Adrenal gland (tissue), 5 donors: ENCODE measurements around the gene SCARF1.

Experiments used
- POLR2A ChIP-seq, 2 donors: fragments of 450-650 bp; IDR thresholded peaks; one replicate each; pipeline ENCODE4 v1.6.1; 2017; ENCODE audit warnings: antibody characterized with exemption in 2 of 2, mild to moderate bottlenecking in 2 of 2, moderate library complexity in 1 of 2
- TF ChIP-seq, protein P1 (sequence below), 6 experiments: fragments of 450-650 bp in 4 of 6; fragments of 200-600 bp in 2 of 6; sonication (generic) in 1 of 6; IDR thresholded peaks; 1 replicate in 5 of 6; 2 replicates in 1 of 6; pipeline versions ENCODE4 v1.5.1 to v1.8.0; 2016 to 2021; ENCODE audit warnings: antibody characterized with exemption in 6 of 6, mild to moderate bottlenecking in 2 of 6, moderate library complexity in 1 of 6
- donor health status: DM: no; HTN: no; CAD: no.

GRCh38 chr17:1592751-1593629, 52.5 kb downstream of the SCARF1 start:
- TF ChIP-seq, protein P1, sequence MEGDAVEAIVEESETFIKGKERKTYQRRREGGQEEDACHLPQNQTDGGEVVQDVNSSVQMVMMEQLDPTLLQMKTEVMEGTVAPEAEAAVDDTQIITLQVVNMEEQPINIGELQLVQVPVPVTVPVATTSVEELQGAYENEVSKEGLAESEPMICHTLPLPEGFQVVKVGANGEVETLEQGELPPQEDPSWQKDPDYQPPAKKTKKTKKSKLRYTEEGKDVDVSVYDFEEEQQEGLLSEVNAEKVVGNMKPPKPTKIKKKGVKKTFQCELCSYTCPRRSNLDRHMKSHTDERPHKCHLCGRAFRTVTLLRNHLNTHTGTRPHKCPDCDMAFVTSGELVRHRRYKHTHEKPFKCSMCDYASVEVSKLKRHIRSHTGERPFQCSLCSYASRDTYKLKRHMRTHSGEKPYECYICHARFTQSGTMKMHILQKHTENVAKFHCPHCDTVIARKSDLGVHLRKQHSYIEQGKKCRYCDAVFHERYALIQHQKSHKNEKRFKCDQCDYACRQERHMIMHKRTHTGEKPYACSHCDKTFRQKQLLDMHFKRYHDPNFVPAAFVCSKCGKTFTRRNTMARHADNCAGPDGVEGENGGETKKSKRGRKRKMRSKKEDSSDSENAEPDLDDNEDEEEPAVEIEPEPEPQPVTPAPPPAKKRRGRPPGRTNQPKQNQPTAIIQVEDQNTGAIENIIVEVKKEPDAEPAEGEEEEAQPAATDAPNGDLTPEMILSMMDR (IDR thresholded peaks at IDR 0.05): no peak
- TF ChIP-seq POLR2A (IDR thresholded peaks at IDR 0.05): no peak
